Central memory CD4-positive, alpha-beta T cell (primary cell): ENCODE data around the gene BRSK2.
"Not testable (repeated sequence)": the region's sequence is repeated elsewhere in the genome, so short reads cannot be mapped to it uniquely, and the experiment has no call there.

Source experiments
- DNase-seq: peaks from one replicate; pipeline ENCODE4 v3.0.0; 2022
- total RNA-seq, 3 experiments: gene quantifications; one replicate each; lab custom pipeline; 2026; lab: John Stamatoyannopoulos, UW

Gene BRSK2
- 0.33 to 0.88 (median 0.39) reads per million in 3 experiments for total RNA-seq

- no peak for DNase-seq
Observed at GRCh38 chr11:1389932-1390568, at the start of gene BRSK2. TSS of gene BRSK2 (plus strand) at chr11:1389934. CDS start at chr11:1390285, 351 bp downstream.

- no peak for DNase-seq
Observed at GRCh38 chr11:1340111-1340510, 49.6 kb upstream of the BRSK2 start.

DNA sequence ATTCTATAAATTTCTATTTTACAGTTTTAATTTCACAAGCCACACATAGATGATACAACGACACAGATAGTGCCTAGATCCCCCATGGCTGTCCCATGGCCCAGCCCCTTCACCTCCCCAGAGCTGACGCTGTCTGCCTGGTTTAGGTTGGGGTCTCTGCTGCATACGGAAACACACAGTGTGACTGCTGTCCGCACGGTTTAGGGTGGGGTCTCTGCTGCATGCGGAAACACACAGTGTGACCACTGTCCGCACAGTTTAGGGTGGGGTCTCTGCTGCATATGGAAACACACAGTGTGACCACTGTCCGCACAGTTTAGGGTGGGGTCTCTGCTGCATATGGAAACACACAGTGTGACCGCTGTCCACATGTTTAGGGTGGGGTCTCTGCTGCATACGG lies 48.5 kb upstream of the BRSK2 start:
- DNase-seq: not testable (repeated sequence)

DNA sequence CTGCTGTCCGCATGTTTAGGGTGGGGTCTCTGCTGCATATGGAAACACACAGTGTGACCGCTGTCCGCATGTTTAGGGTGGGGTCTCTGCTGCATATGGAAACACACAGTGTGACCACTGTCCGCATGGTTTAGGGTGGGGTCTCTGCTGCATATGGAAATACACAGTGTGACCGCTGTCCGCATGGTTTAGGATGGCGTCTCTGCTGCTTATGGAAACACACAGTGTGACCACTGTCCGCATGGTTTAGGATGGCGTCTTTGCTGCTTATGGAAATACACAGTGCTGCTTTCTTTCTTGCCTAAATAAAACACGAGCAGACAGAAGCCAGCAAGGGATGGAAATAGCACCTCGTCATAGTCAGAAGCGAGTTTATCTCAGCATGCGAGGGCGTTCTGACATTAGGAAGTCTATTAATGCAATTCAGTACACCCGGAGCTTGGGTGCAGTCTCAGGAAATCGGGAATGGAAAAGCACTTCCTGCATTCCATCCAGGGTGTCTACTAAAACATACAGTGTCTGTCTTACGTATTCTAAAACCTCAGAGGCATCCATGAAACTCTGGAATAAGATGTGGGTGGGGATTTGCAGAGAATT lies 47.7 kb upstream of the BRSK2 start:
- no peak for DNase-seq

- no peak for DNase-seq
Observed at GRCh38 chr11:1342946-1343345, 46.8 kb upstream of the BRSK2 start.

DNA sequence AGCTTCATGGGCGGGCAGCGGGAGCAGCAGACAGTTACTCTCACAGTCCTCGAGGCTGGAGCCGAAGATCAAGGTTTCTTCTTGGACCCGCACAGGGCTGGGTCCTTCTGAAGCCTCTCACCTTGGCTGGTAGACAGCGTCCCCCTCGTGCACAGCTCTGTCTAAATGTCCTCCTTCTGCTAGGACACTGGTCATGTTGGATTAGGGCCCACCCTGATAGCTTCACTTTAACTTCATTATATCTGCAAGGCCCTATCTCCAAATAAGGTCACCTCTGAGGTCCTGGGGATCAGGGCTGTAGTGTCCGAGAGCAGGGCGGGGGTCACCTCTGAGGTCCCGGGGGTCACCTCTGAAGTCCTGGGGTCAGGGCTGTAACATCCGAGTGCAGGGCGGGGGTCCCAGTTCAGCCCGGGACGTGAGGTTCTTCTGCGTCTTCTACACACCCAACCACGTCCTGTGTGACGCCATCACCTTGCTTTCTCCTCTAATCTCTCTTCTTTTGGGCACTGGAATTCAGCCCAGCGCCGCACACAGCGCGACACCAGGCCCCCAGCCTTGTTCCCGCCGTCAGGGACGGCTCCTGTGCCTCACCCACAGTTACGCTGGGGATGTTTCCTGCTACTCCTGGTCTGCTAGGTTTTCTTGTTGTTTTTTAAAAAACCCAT lies 46.2 kb upstream of the BRSK2 start:
- DNase-seq: no peak

DNA sequence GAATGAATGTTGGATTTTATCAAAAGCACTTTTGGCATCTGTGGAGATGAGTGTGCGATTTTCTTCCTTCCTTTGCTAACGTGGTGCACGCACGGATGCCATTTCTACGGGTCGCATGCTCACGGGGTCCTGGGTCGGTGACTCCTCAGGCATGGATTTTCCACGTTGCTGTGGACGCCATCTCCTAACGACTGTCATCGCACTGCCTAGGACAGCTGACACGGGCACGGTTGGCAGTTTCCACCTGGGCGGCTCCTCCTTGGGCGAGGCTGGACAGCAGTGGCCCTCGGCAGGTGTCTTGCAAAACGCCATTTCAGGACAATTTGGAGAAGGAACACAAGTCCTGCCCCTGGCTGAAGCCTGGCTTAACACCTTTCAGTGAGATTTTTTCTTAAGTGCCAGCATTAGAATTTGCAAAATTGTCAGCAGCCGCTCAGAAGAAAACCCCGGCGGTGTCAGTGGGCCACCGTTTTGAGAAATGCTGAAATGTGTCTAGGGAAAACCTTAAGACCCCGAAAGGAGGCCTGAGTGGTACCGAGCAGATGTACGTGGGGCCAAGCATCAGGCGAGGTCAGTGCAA lies 45.6 kb upstream of the BRSK2 start:
- DNase-seq: no peak

GRCh38 chr11:1345737-1346513 lies 43.8 kb upstream of the BRSK2 start:
- DNase-seq: no peak

DNA sequence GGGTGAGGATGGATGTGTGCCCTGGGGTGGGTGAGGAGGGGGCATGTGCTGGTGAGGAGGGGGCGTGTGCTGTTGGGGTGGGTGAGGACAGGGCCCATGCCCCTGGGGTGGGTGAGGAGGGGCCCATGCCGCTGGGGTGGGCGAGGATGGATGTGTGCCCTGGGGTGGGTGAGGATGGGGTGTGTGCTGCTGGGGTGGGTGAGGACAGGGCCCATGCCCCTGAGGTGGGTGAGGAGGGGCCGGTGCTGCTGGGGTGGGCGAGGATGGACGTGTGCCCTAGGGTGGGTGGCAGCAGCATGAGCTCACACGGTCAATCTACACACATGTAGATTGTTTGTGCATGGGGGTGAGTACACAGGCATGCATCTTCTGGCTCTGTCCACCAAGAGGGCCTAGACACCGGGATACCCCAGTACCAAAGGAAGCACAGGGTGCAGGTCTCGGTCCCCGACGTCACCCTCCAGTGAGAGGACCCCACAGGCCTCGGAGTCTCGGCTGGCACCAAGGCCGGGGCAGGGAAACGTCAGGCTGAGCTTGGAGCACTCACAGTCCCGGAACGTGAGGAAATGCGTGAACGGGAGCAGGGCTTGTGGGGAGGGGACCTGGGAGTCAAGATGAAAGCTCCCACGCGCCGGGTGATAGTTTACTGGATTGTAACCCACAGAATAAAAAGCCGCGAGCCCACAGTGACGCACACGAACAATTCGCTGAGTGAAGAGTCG lies 42.9 kb upstream of the BRSK2 start:
- DNase-seq: no peak

DNA sequence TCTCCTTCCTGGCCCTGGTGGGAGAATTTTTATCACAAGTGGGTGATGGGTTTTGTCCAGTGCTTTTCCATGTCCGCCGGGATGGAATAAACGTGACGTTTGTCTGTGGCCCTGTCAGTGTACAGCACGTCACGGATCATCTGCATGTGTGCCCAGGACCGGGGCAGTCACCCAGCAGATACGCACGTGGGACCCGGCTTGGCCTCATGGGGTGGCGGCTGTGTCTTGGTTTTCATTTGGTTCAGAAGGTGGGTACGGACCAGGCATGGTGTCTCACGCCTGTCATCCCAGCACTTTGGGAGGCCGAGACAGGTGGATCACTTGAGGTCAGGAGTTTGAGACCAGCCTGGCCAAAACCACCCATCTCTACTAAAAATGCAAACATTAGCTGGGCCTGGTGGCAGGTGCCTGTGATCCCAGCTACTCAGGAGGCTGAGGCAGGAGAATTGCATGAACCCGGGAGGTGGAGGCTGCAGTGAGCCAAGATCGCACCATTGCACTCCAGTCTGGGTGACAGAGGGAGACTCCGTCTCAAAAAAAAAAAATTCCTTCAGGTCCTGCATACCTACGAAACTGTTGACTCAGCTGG lies 42.2 kb upstream of the BRSK2 start:
- not testable (repeated sequence) for DNase-seq

DNA sequence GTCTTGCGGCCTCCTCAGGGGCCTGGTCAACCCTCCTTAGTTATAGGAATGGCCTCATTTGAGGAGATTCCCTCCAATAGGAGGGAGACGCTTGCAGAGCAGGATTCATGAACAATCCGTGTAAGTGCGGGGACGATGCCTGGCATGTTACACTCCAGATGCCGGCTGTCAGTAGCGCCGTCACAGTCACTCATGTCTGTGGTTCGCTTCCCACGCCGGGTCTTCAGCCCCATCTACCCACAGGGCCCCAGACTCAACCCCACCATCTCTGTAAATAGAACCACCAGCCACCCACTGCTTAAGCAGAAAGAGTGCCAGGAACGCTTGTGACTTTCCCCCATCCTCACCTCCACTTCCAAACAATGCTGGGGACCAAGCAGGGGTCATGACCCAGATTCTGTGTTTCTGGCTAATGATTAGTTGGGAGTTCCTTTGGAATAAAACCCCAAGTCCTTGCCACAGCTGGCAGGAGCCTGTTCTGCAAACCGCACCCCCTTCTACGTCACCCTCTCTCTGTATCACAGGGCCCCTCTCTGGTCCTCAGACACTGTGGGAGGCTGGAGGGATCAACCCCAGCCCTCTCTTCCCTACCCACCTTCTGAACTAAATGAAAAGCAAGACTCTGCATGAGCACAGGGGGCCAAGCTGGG lies 41.5 kb upstream of the BRSK2 start:
- no peak for DNase-seq

- DNase-seq: no peak
Observed at GRCh38 chr11:1348796-1349326, 40.9 kb upstream of the BRSK2 start.

GRCh38 chr11:1349327-1350041 lies 40.2 kb upstream of the BRSK2 start:
- no peak for DNase-seq

DNA sequence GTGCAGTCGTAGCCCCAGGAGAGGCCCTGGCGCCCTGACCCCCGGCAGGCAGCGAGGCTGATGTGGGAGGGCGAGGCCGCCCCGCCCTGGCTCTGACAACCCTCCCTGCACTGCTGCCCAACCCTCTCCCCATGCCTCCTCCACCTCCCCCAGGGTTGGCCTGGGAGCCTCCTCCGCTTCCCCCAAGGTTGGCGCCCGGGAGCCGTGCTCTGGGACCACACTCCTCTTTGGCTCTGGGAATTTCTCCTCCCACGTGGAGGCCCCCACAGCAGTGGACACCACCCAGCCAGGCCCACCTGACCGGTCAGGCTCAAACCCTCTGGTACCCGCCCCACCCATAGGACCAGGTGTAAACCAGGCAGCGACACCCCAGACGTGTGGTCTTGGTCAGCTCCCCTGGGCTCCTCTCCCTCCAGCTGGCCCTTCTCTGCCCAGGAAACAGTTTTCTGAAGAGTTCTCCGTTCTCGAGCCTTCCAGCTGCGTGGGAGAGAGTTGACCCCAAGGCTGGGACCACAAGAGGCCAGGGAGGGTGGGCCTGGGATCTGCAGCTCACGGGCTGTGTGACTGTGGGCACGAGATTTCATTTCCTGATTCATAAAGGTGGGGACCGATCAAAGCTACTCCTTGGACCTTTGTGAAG lies 39.5 kb upstream of the BRSK2 start:
- no peak for DNase-seq

- no peak for DNase-seq
Observed at GRCh38 chr11:1351278-1351937, 38.3 kb upstream of the BRSK2 start.

DNA sequence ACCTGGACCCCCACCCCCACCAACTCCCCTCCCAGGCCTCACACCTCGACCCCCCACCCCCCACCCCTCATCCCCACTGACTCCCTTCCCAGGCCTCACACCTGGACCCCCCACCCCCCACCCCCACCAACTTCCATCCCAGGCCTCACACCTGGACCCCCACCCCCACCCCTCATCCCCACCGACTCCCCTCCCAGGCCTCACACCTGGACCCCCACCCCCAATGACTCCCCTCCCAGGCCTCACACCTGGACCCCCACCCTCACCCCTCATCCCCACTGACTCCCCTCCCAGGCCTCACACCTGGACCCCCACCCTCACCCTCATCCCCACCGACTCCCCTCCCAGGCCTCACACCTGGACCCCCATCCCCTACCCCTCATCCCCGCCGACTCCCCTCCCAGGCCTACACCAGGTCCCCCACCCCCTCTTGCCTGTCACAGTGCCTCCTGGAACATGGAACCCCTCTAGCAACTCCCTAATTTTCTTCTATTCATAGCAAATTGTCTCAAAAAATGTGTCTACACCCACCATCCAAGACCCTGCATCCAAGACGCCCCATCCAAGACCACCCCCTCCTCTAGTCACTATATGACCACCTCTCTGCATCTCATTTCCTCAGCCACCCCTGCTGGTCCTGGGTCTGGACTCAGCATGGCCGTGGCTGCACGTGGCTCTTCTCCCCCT lies 36.9 kb upstream of the BRSK2 start:
- no peak for DNase-seq

- no peak for DNase-seq
Observed at GRCh38 chr11:1353383-1354124, 36.2 kb upstream of the BRSK2 start.
